T-helper 2 cell treated with Interferon-gamma antibody and Interleukin-4, amounts not matched to agents 5 μg/mL and 100 μg/mL, for 36 hours (primary cell): ENCODE data around the gene VPS37C.
"Not testable (repeated sequence)": the region's sequence is repeated elsewhere in the genome, so short reads cannot be mapped to it uniquely, and the experiment has no call there.

Source experiments
- DNase-seq: peaks from one replicate; pipeline ENCODE4 v3.0.0; 2021; ENCODE audit warnings: low spot score
- H3K27ac Mint-ChIP-seq: one replicate; pipeline ENCODE4 v1.8.0; 2021; ENCODE audit warnings: mild to moderate bottlenecking, mixed read lengths
- H3K27me3 Mint-ChIP-seq: one replicate; pipeline ENCODE4 v1.8.0; 2021; ENCODE audit warnings: low read depth, mixed read lengths
- H3K36me3 Mint-ChIP-seq: one replicate; pipeline ENCODE4 v1.8.0; 2021; ENCODE audit warnings: low read depth, mixed read lengths
- H3K4me1 Mint-ChIP-seq: one replicate; pipeline ENCODE4 v1.8.0; 2021; ENCODE audit warnings: low read depth, mixed read lengths
- H3K4me3 Mint-ChIP-seq: one replicate; pipeline ENCODE4 v1.8.0; 2022; ENCODE audit warnings: mild to moderate bottlenecking, moderate library complexity, mixed read lengths
- H3K9me3 Mint-ChIP-seq: one replicate; pipeline ENCODE4 v1.8.0; 2021; ENCODE audit warnings: mixed read lengths

The VPS37C gene

GRCh38 chr11:61168042-61168688, 6.9 kb upstream of the VPS37C start:
- H3K4me1 Mint-ChIP-seq = peaks cover 36% of the 10 kb centered on the region
- peaks cover 14% of the 10 kb centered on the region for H3K9me3 Mint-ChIP-seq
- peaks cover 7% of the 10 kb centered on the region for H3K27me3 Mint-ChIP-seq
- no peak overlapping the region for H3K4me3 Mint-ChIP-seq
- peaks cover 5% of the 10 kb centered on the region for H3K36me3 Mint-ChIP-seq
- DNase-seq = no peak
- no peak overlapping the region for H3K27ac Mint-ChIP-seq

GRCh38 chr11:61166331-61166730, 5.1 kb upstream of the VPS37C start:
- not testable (repeated sequence) for H3K9me3 Mint-ChIP-seq, H3K4me3 Mint-ChIP-seq, H3K27me3 Mint-ChIP-seq, H3K27ac Mint-ChIP-seq, H3K36me3 Mint-ChIP-seq, DNase-seq
- peaks cover 40% of the 10 kb centered on the region for H3K4me1 Mint-ChIP-seq

- H3K36me3 Mint-ChIP-seq, H3K9me3 Mint-ChIP-seq, H3K27me3 Mint-ChIP-seq, H3K27ac Mint-ChIP-seq, DNase-seq, H3K4me3 Mint-ChIP-seq: not testable (repeated sequence)
- peaks cover 41% of the 10 kb centered on the region for H3K4me1 Mint-ChIP-seq
These were observed 4.6 kb upstream of the VPS37C start for GRCh38 chr11:61165785-61166184.

- Mint-ChIP-seq H3K9me3 (peaks cover 3% of the 10 kb centered on the region), H3K27ac (peak overlapping the region; percentile 63), H3K4me3 (no peak overlapping the region), H3K36me3 (no peaks in the 10 kb centered on the region), H3K4me1 (peaks cover 49% of the 10 kb centered on the region), H3K27me3 (no peaks in the 10 kb centered on the region)
- DNase-seq = no peak
These were observed 3.6 kb upstream of the VPS37C start for GRCh38 chr11:61164606-61165424.

GRCh38 chr11:61163714-61164605, 2.7 kb upstream of the VPS37C start:
- no peak for DNase-seq
- Mint-ChIP-seq H3K4me1 (peaks cover 53% of the 10 kb centered on the region), H3K27ac (peak overlapping the region; percentile 63), H3K27me3 (no peaks in the 10 kb centered on the region), H3K4me3 (no peak overlapping the region), H3K36me3 (no peaks in the 10 kb centered on the region), H3K9me3 (peaks cover 3% of the 10 kb centered on the region)

GRCh38 chr11:61163021-61163420, 1.8 kb upstream of the VPS37C start:
- H3K27ac Mint-ChIP-seq = peak overlapping the region; percentile 31
- no peak for DNase-seq
- no peaks in the 10 kb centered on the region for H3K36me3 Mint-ChIP-seq
- H3K9me3 Mint-ChIP-seq = no peaks in the 10 kb centered on the region
- H3K27me3 Mint-ChIP-seq = no peaks in the 10 kb centered on the region
- H3K4me1 Mint-ChIP-seq = peaks cover 54% of the 10 kb centered on the region
- H3K4me3 Mint-ChIP-seq = peak overlapping the region; percentile 53

- DNase-seq = peak; percentile 13
- Mint-ChIP-seq H3K9me3 (no peaks in the 10 kb centered on the region), H3K27me3 (no peaks in the 10 kb centered on the region), H3K4me1 (peaks cover 56% of the 10 kb centered on the region), H3K4me3 (peak overlapping the region; percentile 95), H3K27ac (peak overlapping the region; percentile 94), H3K36me3 (peaks cover 5% of the 10 kb centered on the region)
These were observed 1.1 kb upstream of the VPS37C start for GRCh38 chr11:61162092-61162941.

GRCh38 chr11:61160487-61161189, 588 bp downstream of the VPS37C start:
- Mint-ChIP-seq H3K9me3 (peaks cover 7% of the 10 kb centered on the region), H3K27me3 (no peaks in the 10 kb centered on the region), H3K4me1 (peaks cover 57% of the 10 kb centered on the region), H3K36me3 (peaks cover 13% of the 10 kb centered on the region), H3K4me3 (peak overlapping the region; percentile 86), H3K27ac (peak overlapping the region; percentile 87)
- no peak for DNase-seq

GRCh38 chr11:61158691-61159381, 2.4 kb downstream of the VPS37C start:
- H3K36me3 Mint-ChIP-seq = peaks cover 30% of the 10 kb centered on the region
- peaks cover 24% of the 10 kb centered on the region for H3K9me3 Mint-ChIP-seq
- no peak overlapping the region for H3K27ac Mint-ChIP-seq
- no peak for DNase-seq
- peaks cover 44% of the 10 kb centered on the region for H3K4me1 Mint-ChIP-seq
- no peaks in the 10 kb centered on the region for H3K27me3 Mint-ChIP-seq
- peak overlapping the region; percentile 47 for H3K4me3 Mint-ChIP-seq

- peaks cover 30% of the 10 kb centered on the region for H3K36me3 Mint-ChIP-seq
- no peaks in the 10 kb centered on the region for H3K27me3 Mint-ChIP-seq
- no peak overlapping the region for H3K27ac Mint-ChIP-seq
These were observed 3.5 kb downstream of the VPS37C start for GRCh38 chr11:61157743-61158142.

GRCh38 chr11:61155741-61156140, 5.5 kb downstream of the VPS37C start:
- peaks cover 25% of the 10 kb centered on the region for H3K9me3 Mint-ChIP-seq
- H3K27ac Mint-ChIP-seq = no peak overlapping the region
- DNase-seq = no peak

More at GRCh38 chr11:61157743-61158142, 3.5 kb downstream of the VPS37C start:
- DNase-seq = no peak
- no peak overlapping the region for H3K4me3 Mint-ChIP-seq
- peaks cover 40% of the 10 kb centered on the region for H3K4me1 Mint-ChIP-seq
- H3K9me3 Mint-ChIP-seq = peaks cover 25% of the 10 kb centered on the region

GRCh38 chr11:61155312-61155711, 5.9 kb downstream of the VPS37C start:
- H3K27me3 Mint-ChIP-seq = no peaks in the 10 kb centered on the region
- peaks cover 30% of the 10 kb centered on the region for H3K36me3 Mint-ChIP-seq
- peaks cover 25% of the 10 kb centered on the region for H3K9me3 Mint-ChIP-seq
- H3K27ac Mint-ChIP-seq = no peak overlapping the region
- DNase-seq = no peak
- H3K4me1 Mint-ChIP-seq = peaks cover 22% of the 10 kb centered on the region
- no peak overlapping the region for H3K4me3 Mint-ChIP-seq

More at GRCh38 chr11:61155741-61156140, 5.5 kb downstream of the VPS37C start:
- no peaks in the 10 kb centered on the region for H3K27me3 Mint-ChIP-seq
- H3K4me1 Mint-ChIP-seq = peaks cover 26% of the 10 kb centered on the region
- H3K4me3 Mint-ChIP-seq = no peak overlapping the region
- peaks cover 30% of the 10 kb centered on the region for H3K36me3 Mint-ChIP-seq
